ENCODE data around the gene HNF4A.
"Not testable (repeated sequence)": the region's sequence is repeated elsewhere in the genome, so short reads cannot be mapped to it uniquely, and the experiment has no call there.

The HNF4A gene

DNA sequence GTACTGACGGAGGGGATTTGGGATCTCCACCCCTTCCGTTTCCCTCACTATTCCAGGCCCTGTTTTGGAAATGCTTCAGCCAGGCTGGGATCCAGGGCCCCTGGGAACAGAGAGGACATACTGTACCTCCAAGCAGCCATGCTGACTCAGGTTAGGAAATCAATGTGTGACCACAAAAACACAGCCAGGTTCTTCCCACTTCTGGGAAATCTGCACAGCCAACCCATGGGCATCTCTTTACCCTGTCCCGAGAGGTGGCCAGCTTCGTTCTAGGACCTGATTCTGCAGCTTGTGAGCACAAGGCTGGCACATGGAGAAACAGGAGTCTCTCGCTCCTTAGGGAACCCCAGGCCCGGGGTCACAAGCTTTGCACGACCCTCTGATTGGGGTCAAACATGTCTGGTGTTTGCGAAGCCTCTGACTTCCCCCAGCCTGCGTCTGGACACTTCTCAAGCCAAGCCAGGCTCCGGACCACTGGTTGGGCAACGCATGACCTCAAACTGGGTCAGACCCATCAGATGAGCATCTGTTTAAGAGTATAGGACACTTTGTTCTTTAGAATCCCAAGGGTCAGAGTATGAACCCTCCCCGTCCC lies 111.9 kb downstream of the HNF4A start:
- no peak for DNase-seq (ENCODE audit: low read depth in 3 of 3, low spot score in 1 of 3)

DNA sequence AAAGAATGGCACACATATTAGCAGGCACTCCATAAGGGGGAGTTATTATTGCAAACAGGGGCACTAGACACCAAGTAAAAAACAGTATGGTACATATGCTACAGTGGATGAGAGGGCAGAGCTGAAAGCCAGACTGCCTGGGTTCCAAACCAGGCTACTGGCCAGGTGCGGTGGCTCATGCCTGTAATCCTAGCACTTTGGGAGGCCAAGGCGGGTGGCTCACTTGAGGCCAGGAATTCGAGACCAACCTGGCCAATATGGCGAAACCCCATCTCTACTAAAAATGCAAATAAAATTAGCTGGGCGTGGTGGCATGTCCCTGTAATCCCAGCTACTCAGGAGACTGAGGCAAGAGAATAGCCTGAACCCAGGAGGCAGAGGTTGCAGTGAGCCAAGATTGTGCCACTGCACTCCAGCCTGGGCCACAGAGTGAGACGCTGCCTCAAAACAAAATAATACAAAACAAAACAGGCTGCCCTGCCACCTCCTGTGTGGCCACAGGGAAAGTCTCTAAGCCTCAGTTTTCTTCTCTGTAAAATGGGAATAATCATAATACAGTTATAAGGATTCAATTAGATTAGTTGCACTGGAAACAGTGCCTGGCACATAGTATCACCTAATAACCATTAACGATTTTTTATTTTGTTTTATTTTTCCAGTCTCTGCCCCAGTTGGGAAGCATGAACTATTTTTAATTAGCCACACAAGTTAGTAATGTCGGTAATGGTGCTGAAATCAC lies 112.7 kb downstream of the HNF4A start:
- no peak for DNase-seq (ENCODE audit: low read depth in 3 of 3, low spot score in 1 of 3)

DNA sequence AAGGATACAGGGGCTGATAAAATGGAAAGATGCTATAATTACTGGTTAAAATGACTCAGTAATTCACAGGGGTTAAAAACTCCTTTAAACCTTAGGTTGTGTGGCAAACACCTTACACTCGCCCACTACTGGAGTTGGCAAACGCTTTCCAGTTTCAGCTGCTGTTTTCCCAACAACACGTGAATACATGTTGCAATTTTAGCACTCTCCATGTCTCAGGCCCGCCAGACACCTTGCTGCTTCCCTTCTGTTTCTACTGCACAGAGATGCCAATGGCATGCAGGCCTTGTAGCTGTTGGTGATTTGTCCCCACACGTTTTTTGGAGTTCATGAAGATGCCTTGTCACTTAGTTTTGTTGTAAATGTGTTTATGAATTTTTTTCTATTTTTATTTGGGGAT lies 114.8 kb downstream of the HNF4A start:
- no peak for DNase-seq (ENCODE audit: low read depth in 3 of 3, low spot score in 1 of 3)

- DNase-seq (ENCODE audit: low read depth in 3 of 3, low spot score in 1 of 3): no peak
Measured at GRCh38 chr20:44471481-44471882, 116.0 kb downstream of the HNF4A start.

DNA sequence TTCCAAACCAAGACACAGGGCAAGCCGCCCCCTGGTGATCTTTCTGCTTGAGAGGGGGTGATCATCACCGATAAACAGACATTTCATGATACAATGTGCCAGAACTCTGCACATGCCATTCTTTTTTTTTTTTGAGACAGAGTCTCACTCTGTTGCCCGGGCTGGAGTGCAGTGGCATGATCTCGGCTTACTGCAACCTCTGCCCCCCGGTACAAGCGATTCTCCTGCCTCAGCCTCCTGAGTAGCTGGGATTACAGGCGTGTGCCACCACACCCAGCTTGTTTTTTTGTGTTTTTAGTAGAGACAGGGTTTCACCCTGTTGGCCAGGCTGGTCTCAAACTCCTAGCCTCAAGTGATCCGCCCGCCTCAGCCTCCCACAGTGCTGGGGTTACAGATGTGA lies 116.8 kb downstream of the HNF4A start:
- DNase-seq (ENCODE audit: low read depth in 3 of 3, low spot score in 1 of 3): not testable (repeated sequence)

GRCh38 chr20:44475372-44475693 lies 119.8 kb downstream of the HNF4A start:
- no peak for DNase-seq (ENCODE audit: low read depth in 3 of 3, low spot score in 1 of 3)

GRCh38 chr20:44475694-44476560 lies 120.4 kb downstream of the HNF4A start, which contains the start of gene TTPAL:
Gene TTPAL (plus strand): TSS chr20:44475874. CDS start chr20:44480000, 4,126 bp downstream.
- DNase-seq (ENCODE audit: low read depth in 3 of 3, low spot score in 1 of 3): peak; percentile 66 to 88 (median 80)

- no peak for DNase-seq (ENCODE audit: low read depth in 3 of 3, low spot score in 1 of 3)
Measured at GRCh38 chr20:44477151-44477550, 121.7 kb downstream of the HNF4A start.

DNA sequence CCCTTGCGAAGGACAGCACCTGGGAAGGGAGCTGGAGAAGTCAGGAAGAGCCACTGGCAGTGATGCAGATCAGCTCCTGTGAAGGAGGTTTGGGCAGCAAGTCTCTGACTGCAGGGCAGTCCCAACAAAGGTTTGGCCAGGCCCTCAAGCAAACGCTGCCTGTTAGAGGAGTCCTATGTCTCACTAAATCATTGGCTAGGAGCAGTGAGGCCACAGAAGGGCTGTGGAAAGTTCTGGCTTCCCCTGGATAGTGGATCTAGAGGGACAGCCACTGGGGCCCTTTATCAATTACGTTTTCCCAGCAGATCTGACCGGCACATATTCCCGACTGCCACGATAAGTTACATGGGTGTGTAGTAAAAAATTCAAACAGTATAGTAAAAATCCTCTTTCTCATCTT lies 122.7 kb downstream of the HNF4A start:
- DNase-seq (ENCODE audit: low read depth in 3 of 3, low spot score in 1 of 3): no peak

DNA sequence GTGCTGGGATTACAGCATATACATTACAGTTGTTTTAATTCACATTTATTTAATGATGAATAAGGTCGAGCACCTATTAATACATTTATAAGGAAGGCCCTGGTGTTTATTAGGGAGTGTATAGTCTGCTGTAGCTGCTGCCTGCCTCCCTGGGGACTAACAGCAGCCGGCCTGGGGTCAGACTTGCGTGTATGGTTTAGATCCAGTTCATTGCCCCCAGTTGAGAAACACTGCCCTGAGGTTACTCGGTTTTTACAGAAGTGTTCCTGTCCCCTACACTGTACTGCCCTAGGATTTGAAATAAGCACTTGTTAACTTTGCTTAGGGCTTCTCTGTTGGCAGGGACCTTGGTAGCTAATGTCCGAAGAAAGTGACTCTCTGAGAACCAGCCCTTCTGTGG lies 124.1 kb downstream of the HNF4A start:
- no peak for DNase-seq (ENCODE audit: low read depth in 3 of 3, low spot score in 1 of 3)

- DNase-seq (ENCODE audit: low read depth in 3 of 3, low spot score in 1 of 3): no peak
Measured at GRCh38 chr20:44480097-44480496, 124.6 kb downstream of the HNF4A start.

GRCh38 chr20:44481719-44482416 lies 126.4 kb downstream of the HNF4A start:
- DNase-seq (ENCODE audit: low read depth in 3 of 3, low spot score in 1 of 3): no peak

- no peak for DNase-seq (ENCODE audit: low read depth in 3 of 3, low spot score in 1 of 3)
Measured at GRCh38 chr20:44483112-44483511, 127.6 kb downstream of the HNF4A start.

All from stimulated activated CD4-positive, alpha-beta T cell treated with anti-CD3 and anti-CD28 coated beads, TNF-alpha, amount 100 ng/mL, for 1 hour (primary cell).